ENCODE results near the gene WWP2. TPM values are rescaled to one million over a fixed set of nuclear protein-coding genes. Genes with fewer than 3 reads are reported as not detected.
A peak's percentile ranks its signal among the peaks of the same experiment; 100 is the strongest.

WWP2 gene
- total RNA-seq (43.0 and 44.9 TPM in 2 replicates), polyA plus RNA-seq (17.9 and 22.4 TPM in 2 replicates), polyA minus RNA-seq (41.5 and 44.4 TPM in 2 replicates), Bru-seq, nascent RNA (percentile 68 among the genes with signal in this experiment), BruChase-seq, experiment 1, labeled RNA remaining after a 6-hour chase (percentile 66 among the genes with signal in this experiment), BruChase-seq, experiment 2, labeled RNA remaining after a 2-hour chase (percentile 60 among the genes with signal in this experiment)
- polyA plus RNA-seq (2011; cell fraction: cytosol; rRNA removed): 14.7 and 15.4 TPM in 2 replicates
- 46.8 and 56.5 TPM in 2 replicates for polyA plus RNA-seq (2011; cell fraction: nucleus; rRNA removed)
- 25.8 and 27.2 TPM in 2 replicates for polyA plus RNA-seq (2012)
- 15.4 TPM for polyA minus RNA-seq (2011; cell fraction: cytosol; rRNA and poly(A)+ RNA removed)
- 36.5 and 43.5 TPM in 2 replicates for polyA minus RNA-seq (2011; cell fraction: nucleus; rRNA and poly(A)+ RNA removed)
- long read RNA-seq, full-length matches to known transcripts: 21 of 65 reads
- long read RNA-seq, partial matches to known transcripts: 14 of 65 reads
- long read RNA-seq, other reads (novel, unspliced or antisense): 30 of 65 reads

DNA sequence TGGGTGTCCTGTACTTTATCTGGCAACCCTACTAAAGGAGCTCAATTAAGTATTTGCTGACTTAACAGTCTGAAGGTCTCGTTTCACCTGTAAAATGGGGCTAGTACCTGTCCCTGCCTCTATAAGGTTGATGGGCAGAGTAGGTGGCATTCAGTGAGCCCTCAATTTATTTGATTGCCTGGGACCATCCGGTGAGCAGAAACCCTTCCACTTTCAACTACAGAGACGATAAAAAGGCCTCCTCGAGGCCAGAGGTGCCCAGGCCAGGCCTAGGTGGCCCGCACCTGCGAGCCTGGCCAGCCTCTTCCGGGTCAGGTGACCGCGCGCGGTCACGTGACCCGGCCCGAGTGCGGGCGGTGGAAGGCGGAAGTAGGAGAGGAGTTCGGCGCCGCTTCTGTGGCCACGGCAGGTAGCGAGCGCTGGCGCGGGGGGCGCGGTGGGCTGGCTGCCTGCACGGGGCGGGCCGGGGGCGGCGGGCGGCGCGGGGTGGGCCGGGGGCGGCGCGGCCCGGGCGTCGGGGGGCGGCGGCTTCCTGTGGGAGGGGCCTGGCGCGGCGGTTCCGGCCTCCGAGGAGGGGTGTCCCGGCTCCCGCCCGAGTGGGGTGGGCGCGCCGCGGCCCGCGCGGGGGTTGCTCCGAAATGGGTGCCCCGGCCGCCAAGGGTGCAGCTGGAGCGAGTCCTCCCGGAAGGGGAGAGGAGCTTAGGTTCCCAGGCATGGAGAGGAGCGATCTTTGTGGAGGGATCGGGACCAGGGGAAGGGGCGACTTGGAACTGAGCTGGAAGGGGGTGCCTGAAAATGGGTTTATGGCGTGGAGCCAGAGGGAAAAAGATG lies at the start of gene WWP2:
WWP2 (plus strand) TSS at position 350 of the 831 bp plus-strand sequence. CDS start 24,679 bp downstream, outside the sequence.
- ChIA-PET POLR2A (no interaction called here), CTCF (interaction anchor here (1.0 to 2.0 kb wide), 5 partner anchors 8 to 168 kb away, joined by 3 to 7 read pairs (median 5); partner anchors contain the start of gene NOB1)
- Histone ChIP-seq H3K79me2 (ENCODE audit: control insufficient read depth, insufficient read depth, low read length) (peaks cover 3% of the 10 kb centered on the region), H3K9ac (replicated peaks; ENCODE audit: extremely low read depth, insufficient read depth, low read length) (peak within 1 kb of the TSS; percentile 65), H3K27ac (ENCODE audit: insufficient read depth, low read depth, low read length) (peak within 1 kb of the TSS; percentile 21), H3K4me3 (replicated peaks in 1 of 3; ENCODE audit: insufficient read depth in 1 of 3, low read depth in 1 of 3, low read length in 3 of 3) (peak within 1 kb of the TSS; percentile 76 to 88 (median 77)), H3K9me1 (replicated peaks; ENCODE audit: control insufficient read depth, extremely low read depth, insufficient read depth, low read length) (no peaks in the 10 kb centered on the region), H3K9me3 (replicated peaks; ENCODE audit: control insufficient read depth, insufficient read depth, low read length) (no peaks in the 10 kb centered on the region), H2AFZ (ENCODE audit: low read depth, low read length) (peak within 1 kb of the TSS; percentile 89), H3K36me3 (ENCODE audit: control insufficient read depth in 2 of 2, extremely low read depth in 1 of 2, insufficient read depth in 2 of 2, low read length in 2 of 2) (no peaks in the 10 kb centered on the region), H3K4me1 (ENCODE audit: control insufficient read depth, extremely low read depth, insufficient read depth, low read length) (peaks cover 12% of the 10 kb centered on the region), H4K20me1 (replicated peaks; ENCODE audit: control insufficient read depth, extremely low read depth, insufficient read depth, low read length) (no peaks in the 10 kb centered on the region), H3K4me2 (ENCODE audit: insufficient read depth, low read length) (peak within 1 kb of the TSS; percentile 80), H3K27me3 (ENCODE audit: control insufficient read depth in 2 of 2, insufficient read depth in 2 of 2, low read length in 2 of 2) (no peaks in the 10 kb centered on the region)
- peak; percentile 77 for FAIRE-seq
- TF ChIP-seq, protein P1, sequence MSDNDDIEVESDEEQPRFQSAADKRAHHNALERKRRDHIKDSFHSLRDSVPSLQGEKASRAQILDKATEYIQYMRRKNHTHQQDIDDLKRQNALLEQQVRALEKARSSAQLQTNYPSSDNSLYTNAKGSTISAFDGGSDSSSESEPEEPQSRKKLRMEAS (IDR thresholded peaks at IDR 0.05; ENCODE audit: insufficient read depth, insufficient read length): peak; percentile 69
- TF ChIP-seq CTCF (IDR thresholded peaks at IDR 0.05; ENCODE audit: extremely low read depth in 1 of 2, insufficient read depth in 1 of 2, low read depth in 1 of 2, low read length in 2 of 2) (no peak), POLR2A (IDR thresholded peaks at IDR 0.05; ENCODE audit: low read depth, low read length) (peak; percentile 57), MYC (IDR thresholded peaks at IDR 0.05; ENCODE audit: low read depth, low read length) (no peak), EZH2 (IDR thresholded peaks at IDR 0.05; ENCODE audit: borderline replicate concordance, low read depth, low read length, severe bottlenecking) (no peak), POLR2AphosphoS5 (IDR thresholded peaks at IDR 0.05; ENCODE audit: insufficient read depth, low read depth, low read length) (peak; percentile 60)
- dilution Hi-C loops (cut with MboI; ENCODE audit: extremely low pct_ligation_motif_present, low sequenced_read_pairs) (no loop called here), intact Hi-C loops (cut with micrococcal nuclease) (no loop called here)
- TSS peak; percentile 92 for BruUV-seq (replicated peaks)
- DNase-seq (ENCODE audit: low read depth, low spot score): peak; percentile 40

All from endothelial cell of umbilical vein (primary cell).